GM19240 (cell line): ENCODE measurements around the gene RUNX2.

Experiments used
- DNase-seq: peaks from one replicate; pipeline ENCODE4 v3.0.0; 2011; ENCODE audit warnings: low spot score; ENCODE audit not compliant: insufficient read length

Gene RUNX2

DNA sequence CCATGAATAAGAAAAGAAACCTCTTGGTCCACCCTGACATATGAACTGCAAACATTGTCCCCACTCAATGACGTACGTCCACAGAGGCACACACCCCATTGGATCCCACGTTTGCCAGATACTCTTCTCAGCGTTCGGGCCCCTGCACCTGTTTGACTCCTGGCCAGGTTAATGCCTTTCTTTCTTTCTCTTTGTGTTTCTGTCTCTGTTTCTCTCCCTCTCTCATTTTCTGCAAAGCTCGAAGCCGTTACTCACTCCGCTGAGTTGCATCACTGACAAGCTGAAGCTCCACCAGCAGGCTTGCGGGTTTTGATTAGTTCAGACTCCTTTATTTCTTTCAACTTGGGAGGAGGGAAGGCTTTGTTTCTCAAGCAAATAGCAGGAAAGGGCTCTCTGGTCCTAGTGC is 185.1 kb downstream of the RUNX2 start:
- no peak for DNase-seq

- DNase-seq, result no peak
Observed at GRCh38 chr6:45513843-45514242, 185.7 kb downstream of the RUNX2 start.

DNA sequence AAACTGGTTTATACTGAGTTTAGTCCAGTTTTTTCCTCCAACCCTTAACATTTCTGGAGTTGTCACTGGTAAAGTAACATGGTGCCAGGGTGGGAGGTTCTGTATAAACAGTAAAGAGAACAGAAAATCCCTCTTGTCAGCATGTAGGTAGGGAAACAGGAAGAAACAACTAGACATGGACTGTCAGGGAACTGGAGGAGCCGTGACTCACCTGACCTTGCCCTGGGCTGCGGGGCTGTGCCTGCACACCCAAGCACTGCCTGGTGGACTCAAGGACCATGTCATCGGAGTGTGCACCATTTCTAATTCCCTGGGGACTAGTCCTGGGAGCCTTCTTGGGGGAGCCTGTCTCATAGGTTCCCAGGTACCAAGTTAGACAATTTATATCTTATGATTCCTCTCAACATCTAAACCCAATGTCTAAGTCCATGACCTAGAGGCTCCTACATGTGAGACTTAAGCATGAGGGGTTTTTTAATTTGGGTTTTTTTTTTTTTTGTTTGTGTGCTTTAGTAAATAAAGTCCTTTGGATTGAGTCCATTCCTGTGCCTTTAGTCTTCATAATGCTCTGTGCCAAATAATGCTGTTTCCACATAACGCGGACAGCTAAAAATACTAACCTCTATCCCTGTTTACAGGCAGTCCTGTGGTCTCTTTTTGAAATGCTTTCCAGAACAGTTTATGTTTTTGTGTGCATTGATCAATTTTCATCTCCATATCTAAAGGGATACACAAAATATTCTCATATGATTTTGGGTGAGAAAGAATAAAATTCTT is 186.5 kb downstream of the RUNX2 start:
- DNase-seq, result no peak

- no peak for DNase-seq
Observed at GRCh38 chr6:45518013-45518720, 190.0 kb downstream of the RUNX2 start.

DNA sequence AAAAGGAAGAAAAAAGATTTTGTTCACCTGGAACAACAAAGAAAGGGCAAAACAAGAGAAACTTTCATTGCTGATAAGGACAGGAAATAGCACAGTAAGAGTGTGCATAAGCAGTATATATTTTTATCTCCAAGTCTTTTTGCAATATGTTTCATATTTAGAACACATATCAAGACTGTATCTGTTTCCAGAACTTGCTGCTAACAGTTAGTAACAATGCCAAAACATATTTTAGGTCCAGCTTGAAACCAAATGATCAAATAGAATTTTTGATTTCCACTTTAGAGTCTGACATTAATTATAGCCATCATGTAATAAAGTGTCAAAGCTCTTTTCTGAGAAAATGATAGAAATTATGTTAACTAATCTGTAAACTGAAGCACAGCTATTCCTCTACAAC is 193.1 kb downstream of the RUNX2 start:
- no peak for DNase-seq

DNA sequence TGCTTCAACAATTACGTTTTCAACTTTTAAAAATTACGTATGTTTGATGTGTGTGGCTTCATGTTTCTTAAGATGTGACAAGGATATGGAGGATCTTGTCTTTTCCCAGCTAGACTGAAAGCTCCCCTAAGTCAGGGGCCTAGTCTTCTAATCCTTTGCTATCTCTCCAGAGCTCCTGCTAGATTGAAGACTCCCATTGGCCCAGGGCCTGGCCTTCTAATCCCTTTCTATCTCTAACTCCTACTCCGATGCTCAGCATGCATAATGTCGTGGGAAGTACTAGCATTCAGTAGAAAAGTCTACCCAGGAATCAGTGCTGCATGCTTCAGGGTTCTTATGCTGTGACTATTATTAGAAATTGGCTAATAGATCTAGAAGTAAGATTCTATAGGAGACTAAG is 194.4 kb downstream of the RUNX2 start:
- no peak for DNase-seq

GRCh38 chr6:45527210-45527609 is 199.1 kb downstream of the RUNX2 start:
- no peak for DNase-seq

DNA sequence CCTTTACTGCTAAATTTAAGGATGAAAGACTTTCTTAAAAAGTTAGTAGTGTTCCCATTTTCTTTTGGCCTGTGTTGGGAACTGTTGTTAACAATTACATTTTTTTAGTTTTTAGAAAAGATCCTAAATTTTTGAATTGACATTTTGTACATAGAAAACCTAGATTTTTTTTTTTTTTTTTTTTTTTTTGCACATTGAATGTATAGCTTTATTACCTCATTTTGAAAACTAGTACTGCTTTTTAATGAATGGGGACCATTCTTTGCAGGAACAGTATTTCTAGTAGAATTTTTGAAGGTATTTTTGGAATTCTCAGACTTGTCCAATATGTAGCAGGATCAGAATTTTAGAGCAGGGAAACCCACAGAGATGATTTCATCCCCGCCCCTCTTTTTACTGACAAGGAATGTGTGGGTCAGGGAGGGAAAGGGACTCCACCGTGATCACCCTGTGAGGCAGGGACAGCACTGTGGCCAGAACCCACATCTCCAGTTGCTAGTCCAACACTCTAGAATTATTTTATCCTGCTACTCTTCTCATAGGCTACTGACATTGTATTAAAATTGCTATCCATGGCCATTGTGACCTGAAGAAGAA is 204.0 kb downstream of the RUNX2 start:
- no peak for DNase-seq

DNA sequence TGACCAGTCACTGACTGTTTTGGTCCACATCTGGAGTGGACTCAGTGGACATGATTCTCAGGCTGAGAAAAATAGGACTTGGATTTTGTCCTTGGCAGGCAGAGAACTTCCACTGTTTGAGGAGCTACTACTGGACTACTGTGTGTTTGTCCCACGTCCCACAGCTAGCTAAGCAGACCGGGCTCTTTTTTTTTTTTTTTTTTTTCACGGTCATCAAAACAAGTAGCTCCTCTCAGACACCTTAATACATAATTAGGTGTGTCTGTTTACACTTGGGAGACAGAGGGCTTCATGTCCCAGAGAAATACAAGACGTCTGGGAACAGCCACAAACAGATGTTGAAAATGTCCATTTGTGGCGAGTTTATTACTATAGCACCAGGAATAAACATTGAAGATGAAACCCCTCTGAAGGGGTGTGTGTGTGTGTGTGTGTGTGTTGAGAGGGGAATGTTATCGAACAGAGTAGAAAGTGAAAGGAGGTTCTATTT is 204.6 kb downstream of the RUNX2 start:
- no peak for DNase-seq

GRCh38 chr6:45533386-45533785 is 205.3 kb downstream of the RUNX2 start:
- DNase-seq, result no peak

DNA sequence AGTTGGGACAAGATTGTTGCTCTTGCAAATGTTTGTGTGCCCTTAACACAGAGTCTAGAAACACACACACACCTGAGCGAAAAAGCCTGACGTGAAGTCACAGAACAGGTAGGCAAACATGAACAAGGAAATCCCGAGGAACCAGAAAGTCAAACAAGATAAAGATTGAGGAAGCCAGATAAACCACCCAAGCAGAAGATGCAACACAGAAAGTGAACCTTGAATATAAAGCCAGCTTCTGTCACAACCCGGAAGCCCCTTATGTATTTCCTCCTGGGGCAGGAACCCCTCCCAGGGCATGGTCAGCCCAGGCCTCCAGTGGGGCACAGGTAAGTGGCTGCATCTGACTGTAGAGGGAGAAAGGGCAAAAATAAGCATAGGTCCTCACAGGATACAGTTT is 207.8 kb downstream of the RUNX2 start:
- DNase-seq, result no peak

DNA sequence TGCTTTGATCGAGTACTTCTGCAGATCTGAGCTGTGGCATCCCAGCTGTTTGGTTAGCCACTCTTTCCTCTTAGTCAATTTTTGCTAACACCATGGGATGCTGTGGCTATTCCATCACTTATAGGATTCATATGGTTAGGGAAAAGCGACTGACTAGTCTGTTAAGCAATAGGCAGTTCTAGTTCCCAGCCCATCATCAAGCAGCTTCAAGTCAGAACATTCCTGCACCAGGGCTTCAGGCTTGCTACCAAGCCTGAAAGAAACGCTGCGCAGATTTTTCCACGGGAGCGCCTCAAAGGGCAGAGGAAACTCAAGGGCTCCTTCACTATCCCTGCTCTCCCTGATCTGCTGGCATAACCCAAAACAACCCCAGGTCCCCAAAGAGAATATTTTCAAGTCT is 209.4 kb downstream of the RUNX2 start:
- DNase-seq, result no peak

DNA sequence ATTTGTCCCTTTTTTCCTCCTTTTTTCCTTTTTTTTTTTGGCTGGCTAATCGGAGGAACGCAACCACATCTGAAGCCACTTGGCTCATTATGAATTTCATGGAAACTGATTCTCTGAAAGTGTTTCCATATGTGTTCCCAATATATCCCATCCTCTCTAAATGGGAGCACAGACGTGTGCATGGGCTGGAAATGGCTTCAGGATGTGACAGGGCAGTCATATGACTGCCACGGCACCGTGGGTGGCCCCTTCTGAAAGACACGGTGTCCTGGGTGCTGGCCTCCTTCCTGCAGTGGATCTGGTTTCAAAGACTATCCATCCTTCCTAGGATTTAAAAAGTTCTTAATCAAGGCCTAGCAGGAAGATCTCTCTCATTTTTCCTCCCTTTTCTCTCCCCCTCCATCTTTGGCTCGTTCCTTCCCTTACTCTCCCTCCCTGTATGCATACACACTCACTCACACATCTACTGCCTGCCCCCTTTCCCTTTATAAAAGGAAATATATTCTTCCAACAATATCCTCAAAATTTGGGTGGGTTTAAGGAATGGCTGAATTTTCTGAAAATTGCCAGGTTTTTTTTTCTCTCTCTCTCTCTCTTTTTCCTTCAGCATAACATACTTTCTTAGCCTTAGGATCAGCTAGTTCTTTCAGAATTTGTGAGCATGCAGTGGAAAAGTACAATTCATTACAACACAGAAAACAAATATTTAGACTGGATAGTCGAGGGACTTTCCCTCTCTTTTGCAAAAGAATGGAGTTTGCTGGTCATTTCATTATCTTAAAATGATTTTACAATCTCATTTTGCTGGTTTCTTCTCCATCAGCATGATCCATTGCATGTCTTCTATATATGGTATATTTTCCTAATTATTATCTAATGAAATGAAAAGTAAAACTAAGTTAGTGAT is 210.8 kb downstream of the RUNX2 start:
- no peak for DNase-seq

DNA sequence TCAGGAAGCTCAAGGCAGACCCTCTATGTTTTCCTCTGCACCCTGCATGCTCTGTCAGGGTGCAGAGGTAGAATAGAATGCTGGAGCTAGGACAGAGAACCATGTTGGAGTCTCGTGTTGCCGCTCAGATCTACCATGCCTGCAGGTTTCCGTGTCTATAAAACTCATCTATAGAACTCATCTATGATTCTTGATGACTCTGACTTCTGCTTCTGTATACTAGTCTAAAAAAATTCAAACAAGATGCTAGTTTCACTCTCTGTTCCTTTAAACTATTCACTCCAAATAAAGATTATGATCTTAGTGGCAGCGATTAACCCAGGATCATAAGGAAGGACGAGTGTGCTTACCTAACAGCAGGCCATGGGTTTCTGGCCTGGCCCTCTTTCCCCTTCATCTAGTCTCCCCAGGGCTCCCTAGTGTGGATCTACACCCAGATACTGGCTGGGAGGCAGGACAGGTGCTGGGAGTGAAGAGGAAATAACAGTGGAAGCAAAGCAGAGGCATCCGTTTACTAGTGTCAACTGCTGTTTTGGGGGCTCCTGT is 212.3 kb downstream of the RUNX2 start:
- no peak for DNase-seq

- no peak for DNase-seq
Observed at GRCh38 chr6:45541934-45542333, 213.8 kb downstream of the RUNX2 start.

DNA sequence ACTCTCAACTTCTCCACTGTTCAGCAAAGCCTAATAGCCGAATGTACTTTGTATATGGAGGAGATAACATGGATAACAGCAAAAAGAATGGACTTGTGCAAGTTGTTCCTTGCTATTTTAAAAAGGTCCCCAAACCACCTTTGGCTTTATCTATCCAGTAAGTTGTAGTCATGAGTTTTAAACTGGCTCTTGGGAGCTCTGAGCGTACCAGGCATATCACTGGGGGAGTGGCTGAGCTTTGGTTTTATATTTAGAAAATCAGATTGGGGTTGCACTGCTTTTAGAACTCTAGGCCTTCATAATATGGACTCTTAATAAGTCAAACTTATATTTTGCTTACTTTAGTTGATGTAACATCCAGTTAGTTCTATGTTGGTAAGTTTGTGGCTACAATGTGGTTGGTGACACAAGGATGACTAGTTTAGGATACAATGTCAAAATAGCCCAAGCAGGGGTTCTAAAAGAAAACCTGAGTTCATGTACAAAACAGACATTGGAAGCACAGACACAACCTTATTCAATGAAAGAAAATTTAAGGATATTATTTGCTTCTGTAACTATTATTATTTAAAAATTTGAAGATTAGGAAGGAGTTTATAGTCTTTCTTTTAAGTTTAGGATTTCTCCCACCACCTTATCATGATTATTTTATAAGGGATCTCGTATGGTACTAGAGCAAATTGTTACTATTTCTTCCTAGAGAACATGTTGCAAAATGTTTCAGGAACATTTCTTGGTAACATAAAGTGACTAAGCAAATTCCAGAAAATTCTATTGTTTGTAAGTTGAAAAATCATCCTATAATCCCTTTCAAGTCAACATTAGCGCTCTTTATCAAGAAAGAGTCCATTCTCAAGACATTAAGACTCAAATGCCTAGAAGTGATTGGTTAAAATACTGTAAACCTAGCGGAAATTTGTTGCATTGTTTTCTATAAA is 215.4 kb downstream of the RUNX2 start:
- DNase-seq, result no peak

GRCh38 chr6:45545416-45545815 is 217.3 kb downstream of the RUNX2 start:
- no peak for DNase-seq

GRCh38 chr6:45548657-45549515 is 220.8 kb downstream of the RUNX2 start:
- DNase-seq, result peak; percentile 28

DNA sequence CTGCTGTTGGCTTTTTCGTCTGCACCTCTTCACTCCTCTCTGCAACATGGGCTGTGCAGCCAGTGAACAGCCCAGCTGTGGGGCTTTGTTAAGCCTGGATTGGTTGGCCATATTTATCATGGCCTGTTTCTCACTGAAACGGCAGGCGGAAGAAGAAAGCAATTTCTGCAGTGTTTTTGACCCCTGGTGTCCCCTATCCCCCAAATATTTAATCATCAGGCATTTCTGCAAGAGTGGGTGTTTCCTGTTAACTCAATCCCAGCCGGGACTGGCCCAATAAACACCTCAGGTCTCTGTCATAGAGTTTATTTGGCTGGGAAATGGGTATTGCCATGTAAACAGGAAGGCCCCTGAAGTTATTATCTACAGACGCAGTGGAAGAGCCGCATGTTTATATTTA is 224.4 kb downstream of the RUNX2 start:
- no peak for DNase-seq
